UCSD-AML1 (cell line): ENCODE results near the gene PHGDH.
"Not testable (repeated sequence)": the region's sequence is repeated elsewhere in the genome, so short reads cannot be mapped to it uniquely, and the experiment has no call there.

ENCODE experiments used
- DNase-seq: peaks from one replicate; lab custom pipeline; 2025; ENCODE audit not compliant: unreplicated experiment; lab: John Stamatoyannopoulos, UW

PHGDH gene

DNA sequence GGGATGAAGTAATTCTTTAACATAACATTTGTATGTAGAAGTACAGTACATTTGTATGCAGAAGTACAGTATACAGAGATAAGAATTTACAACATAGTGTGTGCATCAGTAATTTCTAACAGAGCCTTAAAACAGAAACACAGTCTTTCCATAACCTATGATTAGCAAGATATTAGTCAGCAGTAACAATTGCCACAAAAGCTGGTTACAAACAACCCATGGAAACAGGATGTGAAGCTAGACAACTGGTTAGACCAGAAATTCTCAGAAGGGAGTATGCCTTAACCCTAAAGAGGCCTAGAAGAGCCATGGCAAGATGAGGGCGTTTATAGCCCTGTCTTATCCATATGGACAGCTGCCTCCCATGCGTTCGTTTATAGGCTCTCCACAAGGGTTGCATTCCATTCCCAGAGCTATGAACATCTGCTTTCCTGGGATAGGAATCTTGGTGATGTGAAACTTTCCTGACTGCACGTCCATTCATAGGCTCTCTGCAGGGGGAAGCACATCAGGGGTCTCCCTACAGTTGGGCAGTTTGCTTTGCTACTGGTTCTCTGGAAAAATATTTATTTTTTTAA, 74.8 kb downstream of the PHGDH start:
- DNase-seq: not testable (repeated sequence)

GRCh38 chr1:119787776-119788175, 76.0 kb downstream of the PHGDH start:
- no peak for DNase-seq

DNA sequence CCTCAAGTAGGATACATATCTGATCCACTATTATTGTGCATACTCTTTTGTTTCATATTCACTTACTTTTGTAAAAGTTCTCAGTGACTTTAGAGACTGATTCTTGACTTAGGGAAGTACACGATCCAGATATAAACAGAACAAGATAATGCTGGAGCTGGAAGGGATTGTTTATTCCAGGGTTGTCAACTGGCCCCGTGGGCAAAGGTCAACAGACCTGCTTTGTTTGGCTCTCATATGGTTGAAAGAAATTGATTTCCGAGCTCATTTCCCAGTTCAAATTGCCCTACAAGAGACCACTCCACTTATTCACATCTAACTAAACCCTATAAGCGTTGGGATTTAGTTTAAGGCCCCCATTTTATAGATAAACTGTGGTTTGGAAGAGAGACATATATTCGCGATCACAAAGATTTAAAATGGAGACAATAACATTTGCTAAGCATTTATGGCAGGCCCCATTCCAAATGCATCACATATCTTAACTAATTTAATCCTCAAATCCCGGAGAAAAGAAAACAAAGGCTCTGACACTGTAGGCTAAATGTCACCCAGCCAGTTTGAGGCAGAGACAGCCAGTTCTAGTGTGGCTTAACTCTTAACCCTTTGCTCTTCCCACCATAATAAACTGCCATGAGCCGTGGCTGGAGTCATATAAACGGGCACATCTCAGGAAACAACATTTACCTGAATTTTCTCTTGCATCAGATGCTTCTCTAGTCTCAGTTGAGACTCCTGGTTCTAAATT, 78.9 kb downstream of the PHGDH start:
- no peak for DNase-seq

DNA sequence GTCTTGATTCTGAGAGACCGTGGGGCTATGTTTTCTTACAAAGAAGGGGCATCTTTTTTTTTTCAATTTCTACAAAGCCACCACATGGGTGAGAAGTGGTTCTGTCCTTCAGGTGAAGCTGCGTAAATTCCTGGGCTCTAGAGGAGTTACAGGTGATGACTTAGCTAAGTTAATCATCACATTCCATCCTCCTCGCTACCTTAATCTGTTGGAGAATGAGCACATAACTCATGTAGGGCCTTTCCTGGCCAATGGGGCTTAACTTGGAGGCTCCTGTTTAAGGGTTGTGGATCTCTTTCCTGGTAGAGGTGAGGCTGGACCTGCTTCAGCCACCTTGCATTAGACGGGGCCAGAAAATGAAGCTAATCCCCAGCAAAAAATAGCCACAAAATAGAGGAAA, 79.6 kb downstream of the PHGDH start:
- DNase-seq: no peak
